GM12864 (cell line): Measurements from ENCODE around the gene B9D2.

Source experiments
- DNase-seq: peaks from one replicate; pipeline ENCODE4 v3.0.0-alpha.2; 2011; ENCODE audit warnings: low read depth
- H3K4me3 ChIP-seq: 2 replicates; pipeline ENCODE4 v1.5.1; 2011; ENCODE audit warnings: mild to moderate bottlenecking, low read depth, low read length, control low read depth
- TF ChIP-seq, protein P1 (sequence below): IDR thresholded peaks from 2 replicates; pipeline ENCODE4 v1.5.1; 2011; ENCODE audit warnings: low read depth, mild to moderate bottlenecking, moderate library complexity, low read length, control low read depth, inconsistent platforms; ENCODE audit errors: missing control alignments

The B9D2 gene

DNA sequence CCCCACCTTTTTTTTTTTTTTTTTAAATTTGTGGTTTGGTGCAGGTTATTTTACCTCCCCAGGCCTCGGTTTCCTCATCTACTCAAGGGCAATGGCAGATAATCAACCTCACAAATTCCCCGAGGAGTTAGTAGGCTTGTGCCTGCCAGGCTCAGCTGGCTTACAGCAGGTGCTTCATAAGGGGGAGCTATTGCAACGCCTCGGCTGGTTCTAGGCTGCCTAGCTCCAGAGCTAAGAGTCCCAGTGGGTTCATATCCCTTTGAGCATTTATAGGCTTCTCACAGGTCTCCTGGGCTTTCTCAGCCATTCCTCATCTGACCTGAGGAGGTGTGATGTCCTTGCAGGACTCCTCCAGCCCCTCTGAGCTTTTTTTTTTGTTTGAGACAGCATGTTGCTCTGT, 44.3 kb upstream of the B9D2 start:
- TF ChIP-seq, protein P1, sequence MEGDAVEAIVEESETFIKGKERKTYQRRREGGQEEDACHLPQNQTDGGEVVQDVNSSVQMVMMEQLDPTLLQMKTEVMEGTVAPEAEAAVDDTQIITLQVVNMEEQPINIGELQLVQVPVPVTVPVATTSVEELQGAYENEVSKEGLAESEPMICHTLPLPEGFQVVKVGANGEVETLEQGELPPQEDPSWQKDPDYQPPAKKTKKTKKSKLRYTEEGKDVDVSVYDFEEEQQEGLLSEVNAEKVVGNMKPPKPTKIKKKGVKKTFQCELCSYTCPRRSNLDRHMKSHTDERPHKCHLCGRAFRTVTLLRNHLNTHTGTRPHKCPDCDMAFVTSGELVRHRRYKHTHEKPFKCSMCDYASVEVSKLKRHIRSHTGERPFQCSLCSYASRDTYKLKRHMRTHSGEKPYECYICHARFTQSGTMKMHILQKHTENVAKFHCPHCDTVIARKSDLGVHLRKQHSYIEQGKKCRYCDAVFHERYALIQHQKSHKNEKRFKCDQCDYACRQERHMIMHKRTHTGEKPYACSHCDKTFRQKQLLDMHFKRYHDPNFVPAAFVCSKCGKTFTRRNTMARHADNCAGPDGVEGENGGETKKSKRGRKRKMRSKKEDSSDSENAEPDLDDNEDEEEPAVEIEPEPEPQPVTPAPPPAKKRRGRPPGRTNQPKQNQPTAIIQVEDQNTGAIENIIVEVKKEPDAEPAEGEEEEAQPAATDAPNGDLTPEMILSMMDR, result peak; percentile 18
- no peak for DNase-seq
- no peak overlapping the region for H3K4me3 ChIP-seq

- no peak for DNase-seq
- no peak overlapping the region for H3K4me3 ChIP-seq
- TF ChIP-seq, protein P1, result no peak
These were observed 43.3 kb upstream of the B9D2 start for GRCh38 chr19:41407271-41407670.

- no peak for DNase-seq
- no peak overlapping the region for H3K4me3 ChIP-seq
- TF ChIP-seq, protein P1, result no peak
These were observed 41.8 kb upstream of the B9D2 start for GRCh38 chr19:41405776-41406175.

DNA sequence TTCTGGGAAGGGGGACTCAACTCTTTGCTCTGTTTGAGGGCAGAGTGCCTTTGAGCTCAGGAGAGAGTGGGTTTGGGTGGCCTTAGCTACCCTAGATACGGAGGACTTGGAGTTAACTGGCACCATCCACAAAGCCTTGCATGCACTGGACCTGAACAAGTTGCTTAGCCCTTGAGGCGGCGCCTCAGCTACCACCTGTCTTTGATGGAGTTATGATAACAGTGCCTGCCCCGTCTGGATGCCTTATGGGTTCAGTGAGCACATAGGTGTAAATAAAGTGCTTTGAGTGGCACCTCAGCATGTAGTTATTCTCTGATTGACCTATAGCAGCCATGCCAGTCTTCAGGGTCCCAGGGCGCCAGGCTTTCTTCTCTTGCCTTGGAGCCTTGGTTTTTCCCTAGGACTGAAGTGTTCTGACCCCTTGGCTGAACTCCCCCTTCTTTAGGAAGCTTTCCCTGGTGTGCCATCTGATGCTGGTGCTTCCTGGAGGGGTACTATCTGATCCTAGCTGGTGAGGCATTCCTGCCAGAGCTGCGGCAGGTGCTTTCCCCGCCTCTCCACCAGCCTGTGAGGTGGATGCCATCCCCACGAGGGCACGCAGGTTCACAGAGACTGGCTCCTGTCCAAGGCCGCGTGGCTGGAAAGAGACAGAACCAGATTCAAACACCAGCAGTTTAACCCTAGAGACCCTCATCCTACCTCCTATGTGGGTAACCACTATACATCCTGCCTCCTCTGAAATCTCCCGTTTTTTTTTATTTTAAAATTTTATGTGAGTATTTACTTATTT, 39.4 kb upstream of the B9D2 start:
- no peak for DNase-seq
- no peak overlapping the region for H3K4me3 ChIP-seq
- TF ChIP-seq, protein P1, result no peak

- TF ChIP-seq, protein P1, result no peak
These were observed 38.1 kb upstream of the B9D2 start for GRCh38 chr19:41402010-41402409.

GRCh38 chr19:41401483-41401882, 37.5 kb upstream of the B9D2 start:
- TF ChIP-seq, protein P1, result no peak
- H3K4me3 ChIP-seq, result no peak overlapping the region
- no peak for DNase-seq

More at GRCh38 chr19:41402010-41402409, 38.1 kb upstream of the B9D2 start:
- no peak overlapping the region for H3K4me3 ChIP-seq
- no peak for DNase-seq

- TF ChIP-seq, protein P1, result no peak
- no peak overlapping the region for H3K4me3 ChIP-seq
- no peak for DNase-seq
These were observed 35.6 kb upstream of the B9D2 start for GRCh38 chr19:41399525-41399924.
